K562 (cell line): ENCODE data around the gene NINL. TPM values are rescaled to one million over a fixed set of nuclear protein-coding genes. Genes with fewer than 3 reads are reported as not detected.

Source experiments
- ATAC-seq: fragments of 200-7000 bp; cut with Tn5 transposase; 3 replicates; pipeline ENCODE4 v1.9.1; 2020; ENCODE audit warnings: moderate library complexity
- BruUV-seq: library from RNA; stranded (reverse); fragments of 400-500 nt; replicated peaks from 2 replicates; lab custom pipeline; 2021; lab: Mats Ljungman, UMichigan
- CTCF ChIA-PET: fragments of 300-600 bp; formaldehyde crosslinking; extraction: SDS; loops from one replicate; lab custom pipeline; 2021; ENCODE audit warnings: low intra/inter-chr PET ratio; lab: Yijun Ruan, JAX
- POLR2A ChIA-PET: fragments of 300-600, 350-650 bp; sonication (Branson Sonifier 250); formaldehyde crosslinking; extraction: SDS; loops from one replicate; lab custom pipeline; 2021; ENCODE audit warnings: antibody characterized with exemption, inconsistent platforms; lab: Yijun Ruan, JAX
- DNase-seq, 4 experiments: peaks; one replicate each; pipeline versions ENCODE4 v3.0.0 to v3.0.0-alpha.2; 2011 to 2018; ENCODE audit warnings: low spot score in 3 of 4, mixed read lengths in 3 of 4; ENCODE audit errors: extremely low read depth in 1 of 4
- FAIRE-seq: peaks from 2 replicates; lab custom pipeline; 2011; peaks lifted over from hg19 to GRCh38; lab: Jason Lieb, UNC
- H2AFZ ChIP-seq: 2 replicates; pipeline ENCODE4 v1.6.0; 2011; ENCODE audit warnings: low read depth, low read length, control low read depth, inconsistent platforms
- H3K27ac ChIP-seq: fragments of 200-600 bp; 3 replicates; pipeline ENCODE4 v1.8.0; 2011; ENCODE audit warnings: low read depth, mild to moderate bottlenecking, control low read depth, inconsistent platforms, low read length, moderate library complexity, mixed read lengths; ENCODE audit errors: extremely low read depth
- H3K27me3 ChIP-seq, 2 experiments: fragments of 300-600 bp in 1 of 2; 2 replicates in 1 of 2; 3 replicates in 1 of 2; pipeline versions ENCODE4 v1.6.0 to v1.8.0; 2011; ENCODE audit warnings: inconsistent platforms in 2 of 2, low read length in 2 of 2, mild to moderate bottlenecking in 1 of 2, mixed read lengths in 1 of 2, moderate library complexity in 1 of 2; ENCODE audit not compliant: control insufficient read depth in 2 of 2, insufficient read depth in 2 of 2
- H3K36me3 ChIP-seq: fragments of 300-600 bp; 3 replicates; pipeline ENCODE4 v1.8.0; 2011; ENCODE audit warnings: mild to moderate bottlenecking, low read length, inconsistent platforms; ENCODE audit not compliant: control insufficient read depth, insufficient read depth
- H3K4me1 ChIP-seq, 2 experiments: fragments of 200-600 bp in 1 of 2; replicated peaks in 1 of 2; 2 replicates in 1 of 2; 3 replicates in 1 of 2; pipeline versions ENCODE4 v1.5.1 to v1.8.0; 2011; ENCODE audit warnings: inconsistent platforms in 2 of 2, low read length in 2 of 2, mild to moderate bottlenecking in 1 of 2, mixed read lengths in 1 of 2, moderate library complexity in 1 of 2; ENCODE audit not compliant: control insufficient read depth in 2 of 2, insufficient read depth in 2 of 2
- H3K4me2 ChIP-seq: 2 replicates; pipeline ENCODE4 v1.6.1; 2011; ENCODE audit warnings: low read length, control low read depth, inconsistent platforms, mixed read lengths; ENCODE audit not compliant: insufficient read depth
- H3K4me3 ChIP-seq: fragments of 200-600 bp; sonication (generic), shearing (Covaris generic); 2 replicates; pipeline ENCODE4 v1.5.1; 2016; ENCODE audit warnings: control low read depth, inconsistent platforms
- H3K79me2 ChIP-seq: fragments of 200-600 bp; 3 replicates; pipeline ENCODE4 v1.8.0; 2011; ENCODE audit warnings: low read length, inconsistent platforms; ENCODE audit not compliant: control insufficient read depth, insufficient read depth
- H3K9ac ChIP-seq, 2 experiments: 2 replicates each; pipeline versions ENCODE4 v1.6.0 to v1.6.1; 2011; ENCODE audit warnings: low read depth in 2 of 2, low read length in 2 of 2, control low read depth in 1 of 2, inconsistent platforms in 1 of 2, mild to moderate bottlenecking in 1 of 2, mixed read lengths in 1 of 2; ENCODE audit not compliant: insufficient read depth in 1 of 2
- H3K9me1 ChIP-seq: one replicate; pipeline ENCODE4 v1.6.0; 2011; ENCODE audit warnings: inconsistent platforms, mild to moderate bottlenecking, low read length, moderate library complexity; ENCODE audit not compliant: control insufficient read depth, insufficient read depth
- H3K9me3 ChIP-seq: replicated peaks from 2 replicates; pipeline ENCODE4 v1.5.1; 2011; ENCODE audit warnings: low read depth, low read length, inconsistent platforms; ENCODE audit not compliant: control insufficient read depth, insufficient read depth
- H4K20me1 ChIP-seq: replicated peaks from 2 replicates; pipeline ENCODE4 v1.6.1; 2011; ENCODE audit warnings: low read length, inconsistent platforms, mixed read lengths; ENCODE audit not compliant: control insufficient read depth, insufficient read depth
- BCOR ChIP-seq: fragments of 450-650 bp; IDR thresholded peaks from 2 replicates; pipeline ENCODE4 v1.6.1; 2016
- FOXP1 ChIP-seq: sonication (generic); formaldehyde crosslinking; IDR thresholded peaks from 2 replicates; pipeline ENCODE4 v1.8.0; 2022; ENCODE audit warnings: mild to moderate bottlenecking, missing genetic modification reagents
- GATAD2A ChIP-seq: fragments of 450-650 bp; IDR thresholded peaks from 2 replicates; pipeline ENCODE4 v1.6.1; 2017
- PHF8 ChIP-seq: fragments of 200-600 bp; sonication (generic); IDR thresholded peaks from 2 replicates; pipeline ENCODE4 v1.6.1; 2012; ENCODE audit warnings: mixed run types, mild to moderate bottlenecking, inconsistent platforms, low read length, moderate library complexity, borderline replicate concordance
- POLR2B ChIP-seq: fragments of 450-650 bp; IDR thresholded peaks from 2 replicates; pipeline ENCODE4 v1.6.1; 2018; ENCODE audit warnings: low read depth; ENCODE audit not compliant: partially characterized antibody
- SAFB ChIP-seq: fragments of 200-400 bp; formaldehyde crosslinking; IDR thresholded peaks from 2 replicates; pipeline ENCODE4 v1.6.1; 2017; ENCODE audit warnings: low read depth, low read length, borderline replicate concordance
- SAP30 ChIP-seq: fragments of 200-600 bp; sonication (generic); IDR thresholded peaks from 2 replicates; pipeline ENCODE4 v1.6.1; 2012; ENCODE audit warnings: borderline replicate concordance, low read depth, mild to moderate bottlenecking, moderate library complexity, low read length, control low read depth, inconsistent platforms; ENCODE audit not compliant: insufficient read depth, poor library complexity, severe bottlenecking
- SUPT5H ChIP-seq: fragments of 450-650 bp; IDR thresholded peaks from 2 replicates; pipeline ENCODE4 v1.6.1; 2016
- ZBTB34 ChIP-seq: fragments of 250-450 bp; sonication (Bioruptor Pico); IDR thresholded peaks from 2 replicates; pipeline ENCODE4 v1.8.0; 2021; ENCODE audit warnings: mild to moderate bottlenecking, moderate library complexity
- ZC3H4 ChIP-seq: sonication (generic); formaldehyde crosslinking; IDR thresholded peaks from 2 replicates; pipeline ENCODE4 v1.9.0; 2021; ENCODE audit warnings: missing genetic modification reagents, borderline replicate concordance
- ZNF764 ChIP-seq: fragments of 250-450 bp; sonication (Bioruptor Pico); IDR thresholded peaks from 2 replicates; pipeline ENCODE4 v1.4.0; 2020; ENCODE audit warnings: low read depth, mild to moderate bottlenecking, moderate library complexity
- WGBS: fragments of 100-300 bp; shearing (Covaris generic); methylation state at CpG from one replicate; pipeline ENCODE4 v1.1.6; 2016; ENCODE audit warnings: low coverage, mixed read lengths; ENCODE audit not compliant: insufficient coverage; ENCODE audit errors: missing lambda C conversion rate; 5-methylcytosine and 5-hydroxymethylcytosine counted together
- in situ Hi-C: fragments of 300-500 bp; cut with MboI; formaldehyde crosslinking; loops from 4 replicates; pipeline ENCODE4 v1.15.0; 2018; ENCODE audit warnings: inconsistent platforms, mixed read lengths
- intact Hi-C: fragments of 100-400 bp; cut with micrococcal nuclease; formaldehyde crosslinking; loops from 2 replicates; pipeline ENCODE4 v1.14.2; 2022
- polyA plus RNA-seq, 8 experiments: library from polyadenylated mRNA; depleted of rRNA in 4 of 8; stranded (reverse) in 5 of 8; unstranded in 3 of 8; fragments of >200 nt; fragmentation: Nextera tagmentation in 2 of 8; fragmentation: Illumina TruSeq in 1 of 8; extraction: Ambion mirVana in 2 of 8; extraction: Trizol in 1 of 8; gene quantifications; 2 replicates each; pipeline versions ENCODE4 v1.2.1 to v1.2.3, GENCODE V29; 2011 to 2014; ENCODE audit warnings: inconsistent platforms in 1 of 8, missing spikeins in 1 of 8
- total RNA-seq, 7 experiments: library from RNA; depleted of rRNA in 6 of 7; stranded (reverse); fragments of >200 nt in 6 of 7; fragmentation: Illumina TruSeq in 2 of 7; extraction: Trizol in 2 of 7; gene quantifications; 2 replicates each; pipeline versions ENCODE4 v1.2.1 to v1.2.3, GENCODE V29; 2011 to 2021; ENCODE audit warnings: low replicate concordance in 1 of 7
- TF ChIP-seq, protein P1 (sequence below), 2 experiments: fragments of 450-650 bp; conservative IDR thresholded peaks; 2 replicates each; pipeline ENCODE4 v1.6.1; 2017; ENCODE audit warnings: mild to moderate bottlenecking in 2 of 2, moderate library complexity in 2 of 2
- TF ChIP-seq, protein P2 (sequence below): fragments of 200-800 bp; sonication (Bioruptor generic); IDR thresholded peaks from 2 replicates; pipeline ENCODE4 v1.6.1; 2017; ENCODE audit warnings: missing genetic modification characterization, missing compliant biosample characterization

The NINL gene
- total and polyA plus RNA-seq, 9 of the 15 experiments (the other 6 are each of a cell fraction or from before 2014, with no cell fraction given): 0.03 to 0.22 (median 0.05) TPM; not detected in 5

- H3K9ac ChIP-seq: no peak overlapping the region
- no peaks in the 10 kb centered on the region for H3K9me1 ChIP-seq
- 7% methylated on average over 13 of the region's 22 CpGs for WGBS
- ATAC-seq (no peak), DNase-seq (no peak), FAIRE-seq (no peak)
- no peak overlapping the region for H3K27ac ChIP-seq
- in situ Hi-C loops: no loop called here
- H3K27me3 ChIP-seq: peaks cover 22 to 73% of the 10 kb centered on the region in 2 experiments; a peak in 3 of 5 replicates
- POLR2A ChIA-PET: no interaction called here
- no peaks in the 10 kb centered on the region for H4K20me1 ChIP-seq
- no peak overlapping the region for H2AFZ ChIP-seq
- H3K4me2 ChIP-seq: no peak overlapping the region
- intact Hi-C loops: no loop called here
- BruUV-seq: no TSS peak
- no peak overlapping the region for H3K4me3 ChIP-seq
- no peaks in the 10 kb centered on the region; a peak in 1 of 5 replicates for H3K4me1 ChIP-seq
- CTCF ChIA-PET: no interaction called here
- H3K36me3 ChIP-seq: no peaks in the 10 kb centered on the region
- H3K9me3 ChIP-seq: no peaks in the 10 kb centered on the region
- H3K79me2 ChIP-seq: no peaks in the 10 kb centered on the region
- no peak for TF ChIP-seq BCOR
- no peak for TF ChIP-seq GATAD2A
- TF ChIP-seq, protein P1, sequence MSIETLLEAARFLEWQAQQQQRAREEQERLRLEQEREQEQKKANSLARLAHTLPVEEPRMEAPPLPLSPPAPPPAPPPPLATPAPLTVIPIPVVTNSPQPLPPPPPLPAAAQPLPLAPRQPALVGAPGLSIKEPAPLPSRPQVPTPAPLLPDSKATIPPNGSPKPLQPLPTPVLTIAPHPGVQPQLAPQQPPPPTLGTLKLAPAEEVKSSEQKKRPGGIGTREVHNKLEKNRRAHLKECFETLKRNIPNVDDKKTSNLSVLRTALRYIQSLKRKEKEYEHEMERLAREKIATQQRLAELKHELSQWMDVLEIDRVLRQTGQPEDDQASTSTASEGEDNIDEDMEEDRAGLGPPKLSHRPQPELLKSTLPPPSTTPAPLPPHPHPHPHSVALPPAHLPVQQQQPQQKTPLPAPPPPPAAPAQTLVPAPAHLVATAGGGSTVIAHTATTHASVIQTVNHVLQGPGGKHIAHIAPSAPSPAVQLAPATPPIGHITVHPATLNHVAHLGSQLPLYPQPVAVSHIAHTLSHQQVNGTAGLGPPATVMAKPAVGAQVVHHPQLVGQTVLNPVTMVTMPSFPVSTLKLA (conservative IDR thresholded peaks at IDR 0.05): no peak
- TF ChIP-seq ZC3H4: no peak
- no peak for TF ChIP-seq ZBTB34 (CRISPR knock-in tag)
- TF ChIP-seq SAP30: no peak
- no peak for TF ChIP-seq SAFB
- TF ChIP-seq POLR2B: no peak
- TF ChIP-seq FOXP1 (CRISPR knock-in tag): no peak
- TF ChIP-seq ZNF764 (CRISPR knock-in tag): no peak
- TF ChIP-seq SUPT5H: no peak
- TF ChIP-seq, protein P2, sequence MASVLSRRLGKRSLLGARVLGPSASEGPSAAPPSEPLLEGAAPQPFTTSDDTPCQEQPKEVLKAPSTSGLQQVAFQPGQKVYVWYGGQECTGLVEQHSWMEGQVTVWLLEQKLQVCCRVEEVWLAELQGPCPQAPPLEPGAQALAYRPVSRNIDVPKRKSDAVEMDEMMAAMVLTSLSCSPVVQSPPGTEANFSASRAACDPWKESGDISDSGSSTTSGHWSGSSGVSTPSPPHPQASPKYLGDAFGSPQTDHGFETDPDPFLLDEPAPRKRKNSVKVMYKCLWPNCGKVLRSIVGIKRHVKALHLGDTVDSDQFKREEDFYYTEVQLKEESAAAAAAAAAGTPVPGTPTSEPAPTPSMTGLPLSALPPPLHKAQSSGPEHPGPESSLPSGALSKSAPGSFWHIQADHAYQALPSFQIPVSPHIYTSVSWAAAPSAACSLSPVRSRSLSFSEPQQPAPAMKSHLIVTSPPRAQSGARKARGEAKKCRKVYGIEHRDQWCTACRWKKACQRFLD (CRISPR knock-in tag): no peak
- TF ChIP-seq PHF8: no peak
Measured at GRCh38 chr20:25457886-25458680, 127.2 kb downstream of the NINL start.
